AG04449 (cell line): ENCODE data around the gene KRTAP9-4.
"Not testable (repeated sequence)": the region's sequence is repeated elsewhere in the genome, so short reads cannot be mapped to it uniquely, and the experiment has no call there.

Experiments
- CTCF ChIA-PET: fragments of 350-600 bp; formaldehyde crosslinking; extraction: SDS; loops from one replicate; lab custom pipeline; 2021; ENCODE audit warnings: antibody characterized with exemption; lab: Yijun Ruan, JAX
- POLR2A ChIA-PET: fragments of 400-600, 350-600 bp; formaldehyde crosslinking; extraction: SDS; loops from one replicate; lab custom pipeline; 2020; ENCODE audit warnings: antibody characterized with exemption, inconsistent platforms; lab: Yijun Ruan, JAX
- DNase-seq: peaks from one replicate; pipeline ENCODE4 v3.0.0-alpha.2; 2010; ENCODE audit warnings: low read depth, low spot score
- H3K4me3 ChIP-seq: 2 replicates; pipeline ENCODE4 v1.5.1; 2011; ENCODE audit warnings: low read depth, mild to moderate bottlenecking, control low read depth, low read length
- TF ChIP-seq, protein P1 (sequence below): IDR thresholded peaks from one replicate; pipeline ENCODE4 v1.5.1; 2011; ENCODE audit warnings: mild to moderate bottlenecking, moderate library complexity, low read length, control low read depth, inconsistent platforms; ENCODE audit not compliant: insufficient read depth; ENCODE audit errors: missing control alignments

The KRTAP9-4 gene, protein sequence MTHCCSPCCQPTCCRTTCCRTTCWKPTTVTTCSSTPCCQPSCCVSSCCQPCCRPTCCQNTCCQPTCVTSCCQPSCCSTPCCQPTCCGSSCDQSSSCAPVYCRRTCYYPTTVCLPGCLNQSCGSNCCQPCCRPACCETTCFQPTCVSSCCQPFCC

DNA sequence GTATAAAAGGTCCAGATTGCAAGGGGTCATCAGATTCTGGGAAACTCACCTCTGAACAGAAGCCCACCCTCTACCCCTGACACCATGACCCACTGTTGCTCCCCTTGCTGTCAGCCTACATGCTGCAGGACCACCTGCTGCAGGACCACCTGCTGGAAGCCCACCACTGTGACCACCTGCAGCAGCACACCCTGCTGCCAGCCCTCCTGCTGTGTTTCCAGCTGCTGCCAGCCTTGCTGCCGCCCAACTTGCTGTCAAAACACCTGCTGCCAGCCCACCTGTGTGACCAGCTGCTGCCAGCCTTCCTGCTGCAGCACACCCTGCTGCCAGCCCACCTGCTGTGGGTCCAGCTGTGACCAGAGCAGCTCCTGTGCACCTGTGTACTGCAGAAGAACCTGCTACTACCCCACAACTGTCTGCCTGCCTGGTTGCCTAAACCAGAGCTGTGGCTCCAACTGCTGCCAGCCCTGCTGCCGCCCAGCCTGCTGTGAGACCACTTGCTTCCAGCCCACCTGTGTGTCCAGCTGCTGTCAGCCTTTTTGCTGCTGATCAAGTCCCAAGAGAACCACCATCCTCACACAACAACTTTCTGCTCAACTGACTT lies at the start of gene KRTAP9-4:
Gene KRTAP9-4, plus strand, starts transcription at position 51 of the 604 bp plus-strand sequence. Its CDS starts 34 bp downstream, at position 85.
- H3K4me3 ChIP-seq, CTCF ChIA-PET, POLR2A ChIA-PET, DNase-seq: not testable (repeated sequence)

- ChIA-PET POLR2A (interaction anchor here (0.6 kb wide), 1 partner anchor 451 kb away, joined by 3 read pairs; no protein-coding TSS in a partner anchor), CTCF (interaction anchor here (0.7 to 1.1 kb wide), 2 partner anchors 14 to 284 kb away, joined by 3 read pairs; no protein-coding TSS in a partner anchor)
- peak; percentile 7 for DNase-seq
- TF ChIP-seq, protein P1, sequence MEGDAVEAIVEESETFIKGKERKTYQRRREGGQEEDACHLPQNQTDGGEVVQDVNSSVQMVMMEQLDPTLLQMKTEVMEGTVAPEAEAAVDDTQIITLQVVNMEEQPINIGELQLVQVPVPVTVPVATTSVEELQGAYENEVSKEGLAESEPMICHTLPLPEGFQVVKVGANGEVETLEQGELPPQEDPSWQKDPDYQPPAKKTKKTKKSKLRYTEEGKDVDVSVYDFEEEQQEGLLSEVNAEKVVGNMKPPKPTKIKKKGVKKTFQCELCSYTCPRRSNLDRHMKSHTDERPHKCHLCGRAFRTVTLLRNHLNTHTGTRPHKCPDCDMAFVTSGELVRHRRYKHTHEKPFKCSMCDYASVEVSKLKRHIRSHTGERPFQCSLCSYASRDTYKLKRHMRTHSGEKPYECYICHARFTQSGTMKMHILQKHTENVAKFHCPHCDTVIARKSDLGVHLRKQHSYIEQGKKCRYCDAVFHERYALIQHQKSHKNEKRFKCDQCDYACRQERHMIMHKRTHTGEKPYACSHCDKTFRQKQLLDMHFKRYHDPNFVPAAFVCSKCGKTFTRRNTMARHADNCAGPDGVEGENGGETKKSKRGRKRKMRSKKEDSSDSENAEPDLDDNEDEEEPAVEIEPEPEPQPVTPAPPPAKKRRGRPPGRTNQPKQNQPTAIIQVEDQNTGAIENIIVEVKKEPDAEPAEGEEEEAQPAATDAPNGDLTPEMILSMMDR: no peak
- no peak overlapping the region for H3K4me3 ChIP-seq
Measured at GRCh38 chr17:41211845-41212466, 37.5 kb upstream of the KRTAP9-4 start.

DNA sequence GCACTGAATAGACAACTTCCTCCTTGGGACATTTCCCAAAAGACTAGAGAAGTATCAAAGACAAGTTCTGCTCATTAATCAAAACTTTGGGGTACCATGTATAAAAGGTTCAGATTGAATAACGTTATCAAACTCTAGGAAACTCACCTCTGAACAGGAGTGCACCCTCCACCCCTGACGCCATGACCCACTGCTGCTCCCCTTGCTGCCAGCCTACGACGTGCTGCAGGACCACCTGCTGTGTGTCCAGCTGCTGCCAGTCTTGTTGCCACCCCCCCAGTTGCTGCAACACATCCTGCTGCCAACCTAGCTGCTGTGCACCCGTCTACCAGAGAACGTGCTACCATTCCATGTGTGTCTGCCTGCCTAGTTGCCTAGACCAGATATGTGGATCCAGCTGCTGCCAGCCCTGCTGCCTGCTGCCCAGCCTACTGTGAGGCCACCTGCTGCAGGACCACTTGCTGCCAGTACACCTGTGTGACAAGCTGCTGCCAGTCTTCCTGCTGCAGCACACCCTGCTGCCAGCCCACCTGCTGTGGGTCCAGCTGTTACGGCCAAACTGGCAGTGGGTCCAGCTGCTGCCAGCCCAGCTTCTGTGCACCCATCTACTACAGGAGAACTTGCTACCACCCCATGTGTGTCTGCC lies 36.8 kb upstream of the KRTAP9-4 start:
- DNase-seq: no peak
- POLR2A ChIA-PET: interaction anchor here (0.6 kb wide), 1 partner anchor 450 kb away, joined by 3 read pairs; no protein-coding TSS in a partner anchor
- H3K4me3 ChIP-seq: no peak overlapping the region
- CTCF ChIA-PET: interaction anchor here (0.9 kb wide), 1 partner anchor 110 kb away, joined by 3 read pairs; no protein-coding TSS in a partner anchor
- TF ChIP-seq, protein P1: no peak

DNA sequence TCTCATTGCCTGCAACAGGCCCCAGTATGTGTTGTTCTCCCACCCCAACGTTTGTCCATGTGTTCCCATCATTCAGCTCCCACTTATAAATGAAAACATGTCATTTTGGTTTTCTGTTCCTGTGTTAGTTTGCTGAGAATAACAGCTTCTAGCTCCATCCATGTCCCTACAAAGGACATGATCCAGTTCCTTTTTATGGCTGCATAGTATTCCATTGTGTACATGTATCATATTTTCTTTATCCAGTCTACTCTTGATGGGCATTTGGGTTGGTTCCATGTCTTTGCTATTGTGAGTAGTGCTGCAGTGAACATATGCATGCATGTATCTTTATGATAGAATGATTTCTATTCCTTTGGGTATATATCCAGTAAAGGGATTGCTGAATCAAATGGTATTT lies 33.8 kb upstream of the KRTAP9-4 start:
- TF ChIP-seq, protein P1: no peak
- ChIA-PET CTCF (no interaction called here), POLR2A (no interaction called here)
- H3K4me3 ChIP-seq: no peak overlapping the region
- no peak for DNase-seq

- POLR2A ChIA-PET: no interaction called here
- TF ChIP-seq, protein P1: no peak
- peak; percentile 2 for DNase-seq
- CTCF ChIA-PET: no interaction called here
- no peak overlapping the region for H3K4me3 ChIP-seq
Measured at GRCh38 chr17:41223821-41224220, 25.7 kb upstream of the KRTAP9-4 start.

DNA sequence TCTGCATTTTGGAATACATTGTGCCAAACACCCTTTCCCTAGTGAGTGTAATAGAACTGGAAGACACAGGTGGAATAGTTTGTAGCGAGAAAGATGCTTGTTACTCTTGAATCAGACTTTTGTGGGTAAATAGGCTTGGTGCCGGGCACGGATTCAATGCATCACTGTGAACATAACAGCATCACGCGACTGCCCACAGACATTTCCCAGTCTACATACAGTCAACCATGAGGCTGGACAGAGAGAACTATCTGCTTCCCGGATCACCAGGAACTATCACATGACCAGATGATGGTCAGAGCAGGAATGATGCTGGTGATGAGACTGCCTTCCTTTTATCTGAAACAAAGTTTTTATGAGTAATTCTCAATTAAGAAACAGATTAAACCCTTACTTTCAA lies 23.4 kb upstream of the KRTAP9-4 start:
- POLR2A ChIA-PET: no interaction called here
- TF ChIP-seq, protein P1: no peak
- H3K4me3 ChIP-seq: no peak overlapping the region
- CTCF ChIA-PET: no interaction called here
- DNase-seq: no peak

- CTCF ChIA-PET, POLR2A ChIA-PET, H3K4me3 ChIP-seq, DNase-seq: not testable (repeated sequence)
Measured at GRCh38 chr17:41226598-41227095, 22.8 kb upstream of the KRTAP9-4 start, which contains the start of gene KRTAP9-2. Gene KRTAP9-2 (plus strand): TSS chr17:41226648. CDS start chr17:41226655, 7 bp downstream.
